Measurements from ENCODE around the gene ANO10.

Gene ANO10

GRCh38 chr3:43373560-43373928 is 248.3 kb downstream of the ANO10 start:
- Histone ChIP-seq H3K36me3 (ENCODE audit: control insufficient read depth, low read depth, low read length) (no peaks in the 10 kb centered on the region), H3K4me1 (ENCODE audit: control insufficient read depth, low read depth, low read length) (peaks cover 13% of the 10 kb centered on the region), H3K4me3 (ENCODE audit: low read length) (no peak overlapping the region), H3K27ac (ENCODE audit: low read length) (no peak overlapping the region), H3K27me3 (ENCODE audit: control insufficient read depth, insufficient read depth, low read length) (no peaks in the 10 kb centered on the region), H3K9ac (ENCODE audit: low read length) (no peak overlapping the region), H3K9me3 (ENCODE audit: control insufficient read depth, low read depth, low read length) (no peaks in the 10 kb centered on the region)

- Histone ChIP-seq H3K36me3 (ENCODE audit: control insufficient read depth, low read depth, low read length) (no peaks in the 10 kb centered on the region), H3K9me3 (ENCODE audit: control insufficient read depth, low read depth, low read length) (no peaks in the 10 kb centered on the region), H3K27me3 (ENCODE audit: control insufficient read depth, insufficient read depth, low read length) (no peaks in the 10 kb centered on the region), H3K27ac (ENCODE audit: low read length) (no peak overlapping the region), H3K4me1 (ENCODE audit: control insufficient read depth, low read depth, low read length) (peaks cover 13% of the 10 kb centered on the region), H3K9ac (ENCODE audit: low read length) (no peak overlapping the region), H3K4me3 (ENCODE audit: low read length) (no peak overlapping the region)
Measured at GRCh38 chr3:43372809-43373559, 248.8 kb downstream of the ANO10 start.

GRCh38 chr3:43372007-43372740 is 249.6 kb downstream of the ANO10 start:
- no peaks in the 10 kb centered on the region for H3K9me3 ChIP-seq (ENCODE audit: control insufficient read depth, low read depth, low read length)
- H3K4me1 ChIP-seq (ENCODE audit: control insufficient read depth, low read depth, low read length), result peaks cover 13% of the 10 kb centered on the region
- no peaks in the 10 kb centered on the region for H3K27me3 ChIP-seq (ENCODE audit: control insufficient read depth, insufficient read depth, low read length)
- no peaks in the 10 kb centered on the region for H3K36me3 ChIP-seq (ENCODE audit: control insufficient read depth, low read depth, low read length)
- H3K9ac ChIP-seq (ENCODE audit: low read length), result no peak overlapping the region
- H3K27ac ChIP-seq (ENCODE audit: low read length), result no peak overlapping the region
- no peak overlapping the region for H3K4me3 ChIP-seq (ENCODE audit: low read length)

GRCh38 chr3:43371494-43371893 is 250.3 kb downstream of the ANO10 start:
- Histone ChIP-seq H3K27me3 (ENCODE audit: control insufficient read depth, insufficient read depth, low read length) (no peaks in the 10 kb centered on the region), H3K36me3 (ENCODE audit: control insufficient read depth, low read depth, low read length) (no peaks in the 10 kb centered on the region), H3K9me3 (ENCODE audit: control insufficient read depth, low read depth, low read length) (no peaks in the 10 kb centered on the region), H3K4me1 (ENCODE audit: control insufficient read depth, low read depth, low read length) (peaks cover 13% of the 10 kb centered on the region), H3K27ac (ENCODE audit: low read length) (no peak overlapping the region), H3K9ac (ENCODE audit: low read length) (no peak overlapping the region), H3K4me3 (ENCODE audit: low read length) (no peak overlapping the region)

- Histone ChIP-seq H3K4me3 (ENCODE audit: low read length) (no peak overlapping the region), H3K27me3 (ENCODE audit: control insufficient read depth, insufficient read depth, low read length) (no peaks in the 10 kb centered on the region), H3K9ac (ENCODE audit: low read length) (no peak overlapping the region), H3K36me3 (ENCODE audit: control insufficient read depth, low read depth, low read length) (peaks cover 4% of the 10 kb centered on the region), H3K4me1 (ENCODE audit: control insufficient read depth, low read depth, low read length) (peaks cover 13% of the 10 kb centered on the region), H3K27ac (ENCODE audit: low read length) (no peak overlapping the region), H3K9me3 (ENCODE audit: control insufficient read depth, low read depth, low read length) (no peaks in the 10 kb centered on the region)
Measured at GRCh38 chr3:43370293-43370980, 251.4 kb downstream of the ANO10 start.

GRCh38 chr3:43369404-43370292 is 252.2 kb downstream of the ANO10 start:
- Histone ChIP-seq H3K4me1 (ENCODE audit: control insufficient read depth, low read depth, low read length) (peaks cover 13% of the 10 kb centered on the region), H3K27ac (ENCODE audit: low read length) (no peak overlapping the region), H3K4me3 (ENCODE audit: low read length) (no peak overlapping the region), H3K9me3 (ENCODE audit: control insufficient read depth, low read depth, low read length) (no peaks in the 10 kb centered on the region), H3K36me3 (ENCODE audit: control insufficient read depth, low read depth, low read length) (peaks cover 4% of the 10 kb centered on the region), H3K27me3 (ENCODE audit: control insufficient read depth, insufficient read depth, low read length) (no peaks in the 10 kb centered on the region), H3K9ac (ENCODE audit: low read length) (no peak overlapping the region)

- peaks cover 4% of the 10 kb centered on the region for H3K36me3 ChIP-seq (ENCODE audit: control insufficient read depth, low read depth, low read length)
- no peak overlapping the region for H3K4me3 ChIP-seq (ENCODE audit: low read length)
- H3K9ac ChIP-seq (ENCODE audit: low read length), result no peak overlapping the region
- H3K9me3 ChIP-seq (ENCODE audit: control insufficient read depth, low read depth, low read length), result no peaks in the 10 kb centered on the region
- H3K27ac ChIP-seq (ENCODE audit: low read length), result no peak overlapping the region
- H3K27me3 ChIP-seq (ENCODE audit: control insufficient read depth, insufficient read depth, low read length), result no peaks in the 10 kb centered on the region
- no peaks in the 10 kb centered on the region for H3K4me1 ChIP-seq (ENCODE audit: control insufficient read depth, low read depth, low read length)
Measured at GRCh38 chr3:43366885-43367284, 254.9 kb downstream of the ANO10 start.

GRCh38 chr3:43366481-43366880 is 255.3 kb downstream of the ANO10 start:
- Histone ChIP-seq H3K27ac (ENCODE audit: low read length) (no peak overlapping the region), H3K9me3 (ENCODE audit: control insufficient read depth, low read depth, low read length) (no peaks in the 10 kb centered on the region), H3K36me3 (ENCODE audit: control insufficient read depth, low read depth, low read length) (peaks cover 4% of the 10 kb centered on the region), H3K27me3 (ENCODE audit: control insufficient read depth, insufficient read depth, low read length) (no peaks in the 10 kb centered on the region), H3K4me3 (ENCODE audit: low read length) (no peak overlapping the region), H3K9ac (ENCODE audit: low read length) (no peak overlapping the region), H3K4me1 (ENCODE audit: control insufficient read depth, low read depth, low read length) (no peaks in the 10 kb centered on the region)

- no peak overlapping the region for H3K27ac ChIP-seq (ENCODE audit: low read length)
- H3K36me3 ChIP-seq (ENCODE audit: control insufficient read depth, low read depth, low read length), result peaks cover 4% of the 10 kb centered on the region
- H3K4me1 ChIP-seq (ENCODE audit: control insufficient read depth, low read depth, low read length), result peaks cover under 1% of the 10 kb centered on the region
- no peaks in the 10 kb centered on the region for H3K9me3 ChIP-seq (ENCODE audit: control insufficient read depth, low read depth, low read length)
- H3K9ac ChIP-seq (ENCODE audit: low read length), result no peak overlapping the region
- no peaks in the 10 kb centered on the region for H3K27me3 ChIP-seq (ENCODE audit: control insufficient read depth, insufficient read depth, low read length)
- H3K4me3 ChIP-seq (ENCODE audit: low read length), result no peak overlapping the region
Measured at GRCh38 chr3:43365601-43366305, 256.1 kb downstream of the ANO10 start.

GRCh38 chr3:43364926-43365325 is 256.9 kb downstream of the ANO10 start:
- Histone ChIP-seq H3K9me3 (ENCODE audit: control insufficient read depth, low read depth, low read length) (no peaks in the 10 kb centered on the region), H3K4me1 (ENCODE audit: control insufficient read depth, low read depth, low read length) (peaks cover 5% of the 10 kb centered on the region), H3K36me3 (ENCODE audit: control insufficient read depth, low read depth, low read length) (peaks cover 4% of the 10 kb centered on the region), H3K9ac (ENCODE audit: low read length) (no peak overlapping the region), H3K27ac (ENCODE audit: low read length) (no peak overlapping the region), H3K27me3 (ENCODE audit: control insufficient read depth, insufficient read depth, low read length) (no peaks in the 10 kb centered on the region), H3K4me3 (ENCODE audit: low read length) (no peak overlapping the region)

Measured in iPS-18a (cell line).